ENCODE results near the gene PLCB1. TPM values are rescaled to one million over a fixed set of nuclear protein-coding genes. Genes with fewer than 3 reads are reported as not detected.

PLCB1 gene
- total RNA-seq, 1 experiment from 2014 or later = 6.0 TPM

DNA sequence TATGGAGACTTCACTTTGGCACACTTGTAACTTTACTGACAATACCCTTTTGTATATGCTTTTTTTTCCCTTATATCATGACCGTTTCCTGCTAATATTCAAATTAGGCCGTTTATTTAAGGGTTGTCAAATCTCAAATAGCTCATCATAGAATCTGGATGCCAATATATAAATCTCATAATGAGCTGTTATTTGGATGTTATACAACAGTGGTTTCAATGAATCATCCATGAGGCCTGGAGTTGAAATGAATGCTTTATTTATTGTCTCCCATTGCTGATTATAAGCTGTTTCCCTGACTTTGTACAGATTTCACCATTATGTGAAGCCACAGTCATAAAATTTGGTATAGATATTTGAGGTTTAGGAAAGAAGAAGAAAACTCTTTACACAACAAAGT lies 256.1 kb downstream of the PLCB1 start:
- BruUV-seq (replicated peaks) = no TSS peak
- Mint-ChIP-seq H3K36me3 (ENCODE audit: insufficient read depth, unreplicated experiment) (no peaks in the 10 kb centered on the region), H3K9me3 (ENCODE audit: low read depth, unreplicated experiment) (no peaks in the 10 kb centered on the region), H3K27ac (ENCODE audit: unreplicated experiment) (no peak overlapping the region), H3K27me3 (ENCODE audit: unreplicated experiment) (no peaks in the 10 kb centered on the region), H3K4me3 (ENCODE audit: low read depth, unreplicated experiment) (no peak overlapping the region), H3K4me1 (ENCODE audit: low read depth, unreplicated experiment) (no peaks in the 10 kb centered on the region)
- intact Hi-C loops (cut with micrococcal nuclease; ENCODE audit: unreplicated experiment) = loop anchor here (2.0 to 5.0 kb wide), 3 partner anchors 257 to 345 kb away; no protein-coding TSS in a partner anchor
- CTCF ChIA-PET = no interaction called here
- DNase-seq = no peak
- TF ChIP-seq CTCF (IDR thresholded peaks at IDR 0.05; ENCODE audit: unreplicated experiment) = no peak

DNA sequence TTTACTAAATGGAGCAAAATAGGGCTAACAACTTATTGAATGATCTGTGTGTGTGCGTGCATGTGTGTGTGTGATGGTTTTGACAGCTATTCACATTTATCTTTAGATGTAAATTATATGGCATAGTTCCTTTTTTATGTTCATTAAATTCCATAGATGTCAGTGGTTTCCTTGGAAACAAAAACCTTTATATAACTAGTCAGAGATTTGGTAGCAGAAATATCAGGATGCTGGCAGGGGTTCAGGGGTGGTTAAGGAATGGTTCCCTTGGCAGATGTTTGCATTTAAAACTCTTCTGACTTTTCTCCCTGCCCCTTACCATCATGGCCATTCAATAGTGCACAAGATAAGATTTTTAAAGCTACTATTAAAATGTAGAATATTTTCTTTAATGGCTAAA lies 256.6 kb downstream of the PLCB1 start:
- intact Hi-C loops (cut with micrococcal nuclease; ENCODE audit: unreplicated experiment) = loop anchor here (2.0 to 5.0 kb wide), 3 partner anchors 258 to 346 kb away; no protein-coding TSS in a partner anchor
- CTCF ChIA-PET = interaction anchor here (2.1 kb wide), 1 partner anchor 257 kb away, joined by 4 read pairs; the partner anchor contains the start of gene PLCB1
- H3K9me3 Mint-ChIP-seq (ENCODE audit: low read depth, unreplicated experiment) = no peaks in the 10 kb centered on the region
- no peak for DNase-seq
- no peaks in the 10 kb centered on the region for H3K27me3 Mint-ChIP-seq (ENCODE audit: unreplicated experiment)
- no TSS peak for BruUV-seq (replicated peaks)
- no peaks in the 10 kb centered on the region for H3K4me1 Mint-ChIP-seq (ENCODE audit: low read depth, unreplicated experiment)
- H3K4me3 Mint-ChIP-seq (ENCODE audit: low read depth, unreplicated experiment) = no peak overlapping the region
- no peak overlapping the region for H3K27ac Mint-ChIP-seq (ENCODE audit: unreplicated experiment)
- no peak for TF ChIP-seq CTCF (IDR thresholded peaks at IDR 0.05; ENCODE audit: unreplicated experiment)
- no peaks in the 10 kb centered on the region for H3K36me3 Mint-ChIP-seq (ENCODE audit: insufficient read depth, unreplicated experiment)

GRCh38 chr20:8389381-8390036 lies 257.4 kb downstream of the PLCB1 start:
- DNase-seq = no peak
- TF ChIP-seq CTCF (IDR thresholded peaks at IDR 0.05; ENCODE audit: unreplicated experiment) = no peak
- Mint-ChIP-seq H3K36me3 (ENCODE audit: insufficient read depth, unreplicated experiment) (no peaks in the 10 kb centered on the region), H3K9me3 (ENCODE audit: low read depth, unreplicated experiment) (no peaks in the 10 kb centered on the region), H3K27me3 (ENCODE audit: unreplicated experiment) (no peaks in the 10 kb centered on the region), H3K27ac (ENCODE audit: unreplicated experiment) (no peak overlapping the region), H3K4me3 (ENCODE audit: low read depth, unreplicated experiment) (no peak overlapping the region), H3K4me1 (ENCODE audit: low read depth, unreplicated experiment) (no peaks in the 10 kb centered on the region)
- BruUV-seq (replicated peaks) = no TSS peak
- intact Hi-C loops (cut with micrococcal nuclease; ENCODE audit: unreplicated experiment) = loop anchor here (2.0 to 5.0 kb wide), 3 partner anchors 259 to 347 kb away; no protein-coding TSS in a partner anchor
- CTCF ChIA-PET = interaction anchor here (0.7 to 2.1 kb wide), 2 partner anchors 258 to 346 kb away, joined by 3 to 4 read pairs; partner anchors contain the start of gene PLCB1

GRCh38 chr20:8390037-8390433 lies 258.0 kb downstream of the PLCB1 start:
- CTCF ChIA-PET = interaction anchor here (0.7 to 2.1 kb wide), 2 partner anchors 258 to 347 kb away, joined by 3 to 4 read pairs; partner anchors contain the start of gene PLCB1
- Mint-ChIP-seq H3K9me3 (ENCODE audit: low read depth, unreplicated experiment) (no peaks in the 10 kb centered on the region), H3K4me3 (ENCODE audit: low read depth, unreplicated experiment) (no peak overlapping the region), H3K27me3 (ENCODE audit: unreplicated experiment) (no peaks in the 10 kb centered on the region), H3K4me1 (ENCODE audit: low read depth, unreplicated experiment) (no peaks in the 10 kb centered on the region), H3K36me3 (ENCODE audit: insufficient read depth, unreplicated experiment) (no peaks in the 10 kb centered on the region), H3K27ac (ENCODE audit: unreplicated experiment) (no peak overlapping the region)
- TF ChIP-seq CTCF (IDR thresholded peaks at IDR 0.05; ENCODE audit: unreplicated experiment) = no peak
- intact Hi-C loops (cut with micrococcal nuclease; ENCODE audit: unreplicated experiment) = no loop called here
- DNase-seq = no peak
- no TSS peak for BruUV-seq (replicated peaks)

Measured in Calu3 (cell line).